ENCODE results near the gene ATPAF1. TPM values are rescaled to one million over a fixed set of nuclear protein-coding genes. Genes with fewer than 3 reads are reported as not detected.

The ATPAF1 gene
- total RNA-seq, 2 donors from 2014 or later, result 34.1 to 40.9 TPM

- Mint-ChIP-seq H3K4me1 (ENCODE audit: low read depth in 2 of 2) (peaks cover 42% of the 10 kb centered on the region in 2 donors), H3K9me3 (no peaks in the 10 kb centered on the region), H3K4me3 (peak overlapping the region; percentile 19), H3K36me3 (no peaks in the 10 kb centered on the region), H3K27me3 (no peaks in the 10 kb centered on the region), H3K27ac (peak overlapping the region in 1 of 2 donors; percentile 70)
- DNase-seq (ENCODE audit: low spot score) (no peak), ATAC-seq (no peak)
Observed at GRCh38 chr1:46612937-46613660, 55.1 kb downstream of the ATPAF1 start.

GRCh38 chr1:46611691-46612221 lies 56.4 kb downstream of the ATPAF1 start:
- no peak overlapping the region for H3K4me3 Mint-ChIP-seq
- H3K9me3 Mint-ChIP-seq, result no peaks in the 10 kb centered on the region
- no peaks in the 10 kb centered on the region for H3K36me3 Mint-ChIP-seq
- peak overlapping the region; percentile 39 to 56 for H3K27ac Mint-ChIP-seq
- H3K27me3 Mint-ChIP-seq, result no peaks in the 10 kb centered on the region
- no peak for DNase-seq (ENCODE audit: low spot score)
- no peak for ATAC-seq
- H3K4me1 Mint-ChIP-seq (ENCODE audit: low read depth in 2 of 2), result peaks cover 30 to 31% of the 10 kb centered on the region in 2 donors

- Mint-ChIP-seq H3K9me3 (no peaks in the 10 kb centered on the region), H3K4me1 (ENCODE audit: low read depth in 2 of 2) (peaks cover 36 to 39% of the 10 kb centered on the region in 2 donors), H3K27ac (no peak overlapping the region), H3K36me3 (no peaks in the 10 kb centered on the region), H3K27me3 (no peaks in the 10 kb centered on the region), H3K4me3 (no peak overlapping the region)
- ATAC-seq (no peak), DNase-seq (ENCODE audit: low spot score) (no peak)
Observed at GRCh38 chr1:46607345-46608130, 60.6 kb downstream of the ATPAF1 start.

GRCh38 chr1:46606255-46606965 lies 61.8 kb downstream of the ATPAF1 start:
- Mint-ChIP-seq H3K36me3 (no peaks in the 10 kb centered on the region), H3K4me1 (ENCODE audit: low read depth in 2 of 2) (peaks cover 40 to 43% of the 10 kb centered on the region in 2 donors), H3K9me3 (no peaks in the 10 kb centered on the region), H3K27ac (peak overlapping the region; percentile 11 to 59), H3K27me3 (no peaks in the 10 kb centered on the region), H3K4me3 (peak overlapping the region; percentile 95)
- DNase-seq (ENCODE audit: low spot score), result no peak
- no peak for ATAC-seq

GRCh38 chr1:46605232-46605631 lies 62.9 kb downstream of the ATPAF1 start:
- Mint-ChIP-seq H3K4me1 (ENCODE audit: low read depth in 2 of 2) (peaks cover 46 to 49% of the 10 kb centered on the region in 2 donors), H3K9me3 (no peaks in the 10 kb centered on the region), H3K36me3 (no peaks in the 10 kb centered on the region), H3K4me3 (peak overlapping the region; percentile 95), H3K27ac (peak overlapping the region in 1 of 2 donors; percentile 92), H3K27me3 (no peaks in the 10 kb centered on the region)
- ATAC-seq, result no peak
- no peak for DNase-seq (ENCODE audit: low spot score)

GRCh38 chr1:46603858-46604549 lies 64.2 kb downstream of the ATPAF1 start, which contains the start of gene MKNK1:
TSS of gene MKNK1 (minus strand) at chr1:46604268. CDS start at chr1:46583327, 20,941 bp downstream.
- Mint-ChIP-seq H3K4me3 (peak within 1 kb of the TSS; percentile 95), H3K27ac (peak within 1 kb of the TSS; percentile 73 to 92), H3K27me3 (no peaks in the 10 kb centered on the region), H3K9me3 (no peaks in the 10 kb centered on the region), H3K36me3 (no peaks in the 10 kb centered on the region), H3K4me1 (ENCODE audit: low read depth in 2 of 2) (peaks cover 52 to 57% of the 10 kb centered on the region in 2 donors)
- DNase-seq (ENCODE audit: low spot score), result peak; percentile 98
- peak; percentile 98 to 99 for ATAC-seq

- H3K9me3 Mint-ChIP-seq, result no peaks in the 10 kb centered on the region
- no peak for ATAC-seq
- H3K4me3 Mint-ChIP-seq, result peak overlapping the region; percentile 95
- H3K36me3 Mint-ChIP-seq, result no peaks in the 10 kb centered on the region
- peak overlapping the region; percentile 73 to 92 for H3K27ac Mint-ChIP-seq
- no peak for DNase-seq (ENCODE audit: low spot score)
- peaks cover 56 to 59% of the 10 kb centered on the region in 2 donors for H3K4me1 Mint-ChIP-seq (ENCODE audit: low read depth in 2 of 2)
- H3K27me3 Mint-ChIP-seq, result no peaks in the 10 kb centered on the region
Observed at GRCh38 chr1:46603481-46603857, 64.7 kb downstream of the ATPAF1 start.

- H3K4me1 Mint-ChIP-seq (ENCODE audit: low read depth in 2 of 2), result peaks cover 56 to 58% of the 10 kb centered on the region in 2 donors
- no peaks in the 10 kb centered on the region for H3K27me3 Mint-ChIP-seq
- no peak overlapping the region for H3K27ac Mint-ChIP-seq
- no peak overlapping the region for H3K4me3 Mint-ChIP-seq
- DNase-seq (ENCODE audit: low spot score) (no peak), ATAC-seq (no peak)
- no peaks in the 10 kb centered on the region for H3K36me3 Mint-ChIP-seq
- no peaks in the 10 kb centered on the region for H3K9me3 Mint-ChIP-seq
Observed at GRCh38 chr1:46601257-46602007, 66.7 kb downstream of the ATPAF1 start.

GRCh38 chr1:46599059-46599970 lies 68.8 kb downstream of the ATPAF1 start:
- DNase-seq (ENCODE audit: low spot score), result no peak
- H3K27ac Mint-ChIP-seq, result peak overlapping the region; percentile 1 to 54
- H3K4me3 Mint-ChIP-seq, result no peak overlapping the region
- H3K4me1 Mint-ChIP-seq (ENCODE audit: low read depth in 2 of 2), result peaks cover 58 to 60% of the 10 kb centered on the region in 2 donors
- ATAC-seq, result no peak
- no peaks in the 10 kb centered on the region for H3K27me3 Mint-ChIP-seq
- H3K36me3 Mint-ChIP-seq, result no peaks in the 10 kb centered on the region
- H3K9me3 Mint-ChIP-seq, result no peaks in the 10 kb centered on the region

GRCh38 chr1:46596846-46597245 lies 71.3 kb downstream of the ATPAF1 start:
- H3K9me3 Mint-ChIP-seq, result no peaks in the 10 kb centered on the region
- peaks cover 49 to 60% of the 10 kb centered on the region in 2 donors for H3K4me1 Mint-ChIP-seq (ENCODE audit: low read depth in 2 of 2)
- no peaks in the 10 kb centered on the region for H3K27me3 Mint-ChIP-seq
- H3K4me3 Mint-ChIP-seq, result no peak overlapping the region
- DNase-seq (ENCODE audit: low spot score) (no peak), ATAC-seq (no peak)
- H3K36me3 Mint-ChIP-seq, result peaks cover 16% of the 10 kb centered on the region
- H3K27ac Mint-ChIP-seq, result no peak overlapping the region

GRCh38 chr1:46596036-46596435 lies 72.1 kb downstream of the ATPAF1 start:
- Mint-ChIP-seq H3K4me1 (ENCODE audit: low read depth in 2 of 2) (peaks cover 43 to 52% of the 10 kb centered on the region in 2 donors), H3K36me3 (peaks cover 17% of the 10 kb centered on the region), H3K9me3 (no peaks in the 10 kb centered on the region), H3K4me3 (peak overlapping the region; percentile 67), H3K27ac (peak overlapping the region; percentile 40 to 56), H3K27me3 (no peaks in the 10 kb centered on the region)
- ATAC-seq (no peak), DNase-seq (ENCODE audit: low spot score) (no peak)

- Mint-ChIP-seq H3K4me3 (peak overlapping the region; percentile 67), H3K36me3 (peaks cover 25% of the 10 kb centered on the region)
- DNase-seq (ENCODE audit: low spot score), result no peak
Observed at GRCh38 chr1:46595127-46595526, 73.0 kb downstream of the ATPAF1 start.

More at GRCh38 chr1:46595127-46595526, 73.0 kb downstream of the ATPAF1 start:
- Mint-ChIP-seq H3K27me3 (no peaks in the 10 kb centered on the region), H3K4me1 (ENCODE audit: low read depth in 2 of 2) (peaks cover 38 to 51% of the 10 kb centered on the region in 2 donors), H3K27ac (peak overlapping the region; percentile 40 to 56), H3K9me3 (no peaks in the 10 kb centered on the region)
- ATAC-seq, result no peak
